Liver (tissue), 3 donors: ENCODE data around the gene ZNRF3.

ENCODE experiments used
- CTCF ChIP-seq: fragments of 150-350 bp; IDR thresholded peaks from 2 replicates; pipeline ENCODE4 v1.5.1; 2017; ENCODE audit warnings: improper control_type of control experiment, low read depth, low read length; ENCODE audit not compliant: missing input control
- EGR1 ChIP-seq, 2 donors: IDR thresholded peaks; 2 replicates each; pipeline ENCODE4 v1.6.1; 2016 to 2018; ENCODE audit warnings: antibody characterized with exemption in 2 of 2, low read depth in 2 of 2
- FOXA2 ChIP-seq: IDR thresholded peaks from 2 replicates; pipeline ENCODE4 v1.6.1; 2016; ENCODE audit warnings: antibody characterized with exemption
- GABPA ChIP-seq, 2 donors: IDR thresholded peaks in 1 of 2; conservative IDR thresholded peaks in 1 of 2; 2 replicates each; pipeline ENCODE4 v1.6.1; 2016; ENCODE audit warnings: antibody characterized with exemption in 2 of 2, mild to moderate bottlenecking in 1 of 2, moderate library complexity in 1 of 2
- HNF4A ChIP-seq, 2 donors: conservative IDR thresholded peaks; 2 replicates each; pipeline ENCODE4 v1.6.1; 2016; ENCODE audit warnings: antibody characterized with exemption in 2 of 2, mild to moderate bottlenecking in 2 of 2
- JUND ChIP-seq, 2 donors: IDR thresholded peaks; 2 replicates each; pipeline ENCODE4 v1.6.1; 2016; ENCODE audit warnings: antibody characterized with exemption in 2 of 2
- MAX ChIP-seq: IDR thresholded peaks from 2 replicates; pipeline ENCODE4 v1.6.1; 2016; ENCODE audit warnings: antibody characterized with exemption
- RAD21 ChIP-seq, 2 donors: IDR thresholded peaks; 2 replicates each; pipeline ENCODE4 v1.6.1; 2016; ENCODE audit warnings: antibody characterized with exemption in 2 of 2, mild to moderate bottlenecking in 2 of 2
- SP1 ChIP-seq: IDR thresholded peaks from 2 replicates; pipeline ENCODE4 v1.6.1; 2018; ENCODE audit warnings: antibody characterized with exemption, mild to moderate bottlenecking
- TAF1 ChIP-seq: conservative IDR thresholded peaks from 2 replicates; pipeline ENCODE4 v1.6.1; 2016; ENCODE audit warnings: antibody characterized with exemption, mild to moderate bottlenecking
- TF ChIP-seq, protein P1 (sequence below): IDR thresholded peaks from 2 replicates; pipeline ENCODE4 v1.6.1; 2016; ENCODE audit warnings: antibody characterized with exemption
- TF ChIP-seq, protein P2 (sequence below): IDR thresholded peaks from 2 replicates; pipeline ENCODE4 v1.6.1; 2016; ENCODE audit warnings: antibody characterized with exemption
- donor health status: healthy.
- donor health status: healthy.

- no peak for TF ChIP-seq CTCF
- no peak for TF ChIP-seq EGR1 (IDR thresholded peaks at IDR 0.05; ENCODE audit: low read depth in 2 of 2)
- no peak for TF ChIP-seq SP1
- TF ChIP-seq FOXA2, result no peak
- TF ChIP-seq MAX, result no peak
- no peak for TF ChIP-seq JUND (IDR thresholded peaks at IDR 0.05)
- no peak for TF ChIP-seq TAF1
- no peak for TF ChIP-seq GABPA (IDR thresholded peaks at IDR 0.05 in 1 of 2, conservative IDR thresholded peaks at IDR 0.05 in 1 of 2)
- no peak for TF ChIP-seq RAD21 (IDR thresholded peaks at IDR 0.05)
- TF ChIP-seq, protein P1, sequence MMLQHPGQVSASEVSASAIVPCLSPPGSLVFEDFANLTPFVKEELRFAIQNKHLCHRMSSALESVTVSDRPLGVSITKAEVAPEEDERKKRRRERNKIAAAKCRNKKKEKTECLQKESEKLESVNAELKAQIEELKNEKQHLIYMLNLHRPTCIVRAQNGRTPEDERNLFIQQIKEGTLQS, result no peak
- no peak for TF ChIP-seq HNF4A (conservative IDR thresholded peaks at IDR 0.05)
- TF ChIP-seq, protein P2, sequence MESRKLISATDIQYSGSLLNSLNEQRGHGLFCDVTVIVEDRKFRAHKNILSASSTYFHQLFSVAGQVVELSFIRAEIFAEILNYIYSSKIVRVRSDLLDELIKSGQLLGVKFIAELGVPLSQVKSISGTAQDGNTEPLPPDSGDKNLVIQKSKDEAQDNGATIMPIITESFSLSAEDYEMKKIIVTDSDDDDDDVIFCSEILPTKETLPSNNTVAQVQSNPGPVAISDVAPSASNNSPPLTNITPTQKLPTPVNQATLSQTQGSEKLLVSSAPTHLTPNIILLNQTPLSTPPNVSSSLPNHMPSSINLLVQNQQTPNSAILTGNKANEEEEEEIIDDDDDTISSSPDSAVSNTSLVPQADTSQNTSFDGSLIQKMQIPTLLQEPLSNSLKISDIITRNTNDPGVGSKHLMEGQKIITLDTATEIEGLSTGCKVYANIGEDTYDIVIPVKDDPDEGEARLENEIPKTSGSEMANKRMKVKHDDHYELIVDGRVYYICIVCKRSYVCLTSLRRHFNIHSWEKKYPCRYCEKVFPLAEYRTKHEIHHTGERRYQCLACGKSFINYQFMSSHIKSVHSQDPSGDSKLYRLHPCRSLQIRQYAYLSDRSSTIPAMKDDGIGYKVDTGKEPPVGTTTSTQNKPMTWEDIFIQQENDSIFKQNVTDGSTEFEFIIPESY, result no peak
Observed at GRCh38 chr22:28867191-28867590, 16.2 kb upstream of the ZNRF3 start.
